HTR-8/SVneo (cell line): ENCODE results near the gene RDH13.
"Not testable (repeated sequence)": the region's sequence is repeated elsewhere in the genome, so short reads cannot be mapped to it uniquely, and the experiment has no call there.

Source experiments
- DNase-seq: peaks from one replicate; pipeline ENCODE4 v3.0.0; 2011; ENCODE audit warnings: low spot score, mixed read lengths; ENCODE audit not compliant: insufficient read length
- FAIRE-seq: peaks from 2 replicates; lab custom pipeline; 2011; peaks lifted over from hg19 to GRCh38; lab: Jason Lieb, UNC

Gene RDH13

GRCh38 chr19:55048446-55048845 lies 14.5 kb downstream of the RDH13 start:
- no peak for DNase-seq
- no peak for FAIRE-seq

- FAIRE-seq (no peak), DNase-seq (no peak)
Measured at GRCh38 chr19:55047951-55048350, 15.0 kb downstream of the RDH13 start.

- DNase-seq (no peak), FAIRE-seq (no peak)
Measured at GRCh38 chr19:55046975-55047622, 15.8 kb downstream of the RDH13 start.

- no peak for FAIRE-seq
Measured at GRCh38 chr19:55044771-55045716, 17.9 kb downstream of the RDH13 start.

GRCh38 chr19:55044286-55044685 lies 18.7 kb downstream of the RDH13 start:
- no peak for FAIRE-seq
- DNase-seq, result no peak

More at GRCh38 chr19:55044771-55045716, 17.9 kb downstream of the RDH13 start:
- DNase-seq, result no peak

GRCh38 chr19:55042688-55043087 lies 20.3 kb downstream of the RDH13 start:
- no peak for DNase-seq
- no peak for FAIRE-seq

- FAIRE-seq (no peak), DNase-seq (no peak)
Measured at GRCh38 chr19:55042344-55042678, 20.6 kb downstream of the RDH13 start.

GRCh38 chr19:55041627-55042343 lies 21.2 kb downstream of the RDH13 start:
- DNase-seq (no peak), FAIRE-seq (no peak)

GRCh38 chr19:55041244-55041626 lies 21.7 kb downstream of the RDH13 start:
- DNase-seq (no peak), FAIRE-seq (no peak)

- not testable (repeated sequence) for DNase-seq, FAIRE-seq
Measured at GRCh38 chr19:55040654-55041053, 22.3 kb downstream of the RDH13 start.

GRCh38 chr19:55037603-55038002 lies 25.3 kb downstream of the RDH13 start:
- not testable (repeated sequence) for DNase-seq, FAIRE-seq

GRCh38 chr19:55036058-55036457 lies 26.9 kb downstream of the RDH13 start:
- FAIRE-seq (no peak), DNase-seq (no peak)

- FAIRE-seq, result no peak
- no peak for DNase-seq
Measured at GRCh38 chr19:55034751-55035150, 28.2 kb downstream of the RDH13 start.

GRCh38 chr19:55032976-55033643 lies 29.8 kb downstream of the RDH13 start:
- not testable (repeated sequence) for DNase-seq, FAIRE-seq

GRCh38 chr19:55032170-55032800 lies 30.7 kb downstream of the RDH13 start:
- no peak for FAIRE-seq
- no peak for DNase-seq

GRCh38 chr19:55031178-55031577 lies 31.8 kb downstream of the RDH13 start:
- FAIRE-seq, result no peak
- no peak for DNase-seq

- no peak for DNase-seq
- no peak for FAIRE-seq
Measured at GRCh38 chr19:55028757-55029156, 34.2 kb downstream of the RDH13 start.

GRCh38 chr19:55027472-55028337 lies 35.2 kb downstream of the RDH13 start:
- no peak for DNase-seq
- no peak for FAIRE-seq

GRCh38 chr19:55027140-55027471 lies 35.8 kb downstream of the RDH13 start:
- not testable (repeated sequence) for DNase-seq, FAIRE-seq
